Transverse colon (tissue), 4 donors: ENCODE measurements around the gene IL22RA2. TPM values are rescaled to one million over a fixed set of nuclear protein-coding genes. Genes with fewer than 3 reads are reported as not detected.

ENCODE experiments used
- DNase-seq: peaks from one replicate; pipeline ENCODE4 v3.0.0-alpha.2; 2019
- H3K27ac ChIP-seq, 4 donors: fragments of 200-600 bp; sonication (generic); 2 replicates each; pipeline ENCODE4 v1.5.1; 2016 to 2018; ENCODE audit warnings: inconsistent platforms in 4 of 4
- H3K27me3 ChIP-seq: fragments of 200-600 bp; sonication (generic); 2 replicates; pipeline ENCODE4 v1.5.1; 2017; ENCODE audit warnings: inconsistent platforms
- H3K36me3 ChIP-seq, 4 donors: fragments of 200-600 bp; sonication (generic); 2 replicates each; pipeline ENCODE4 v1.5.1; 2017 to 2019; ENCODE audit warnings: inconsistent platforms in 4 of 4
- H3K4me1 ChIP-seq, 4 donors: fragments of 200-600 bp; sonication (generic); 2 replicates each; pipeline ENCODE4 v1.5.1; 2017 to 2020; ENCODE audit warnings: inconsistent platforms in 4 of 4
- H3K4me3 ChIP-seq, 4 donors: fragments of 200-600 bp; sonication (generic); 1 replicate in 1 of 4; 2 replicates in 3 of 4; pipeline versions ENCODE4 v1.5.1 to v1.6.1; 2017 to 2019; ENCODE audit warnings: inconsistent platforms in 4 of 4
- H3K9me3 ChIP-seq, 2 donors: fragments of 200-600 bp; sonication (generic); 2 replicates each; pipeline ENCODE4 v1.5.1; 2017 to 2019; ENCODE audit warnings: inconsistent platforms in 2 of 2
- CTCF ChIP-seq, 5 experiments: fragments of 200-600 bp in 3 of 5; fragments of 450-650 bp in 2 of 5; sonication (generic) in 3 of 5; IDR thresholded peaks; 1 replicate in 2 of 5; 2 replicates in 3 of 5; pipeline ENCODE4 v1.5.1; 2016 to 2017; ENCODE audit warnings: antibody characterized with exemption in 5 of 5, inconsistent platforms in 3 of 5, mild to moderate bottlenecking in 2 of 5, moderate library complexity in 1 of 5
- EP300 ChIP-seq: sonication (generic); formaldehyde crosslinking; IDR thresholded peaks from one replicate; pipeline ENCODE4 v1.6.1; 2017; ENCODE audit warnings: antibody characterized with exemption, low read depth
- POLR2A ChIP-seq: fragments of 450-650 bp; IDR thresholded peaks from one replicate; pipeline ENCODE4 v1.6.1; 2016; ENCODE audit warnings: antibody characterized with exemption, mild to moderate bottlenecking, moderate library complexity
- POLR2AphosphoS5 ChIP-seq, 3 donors: sonication (generic); formaldehyde crosslinking; IDR thresholded peaks; one replicate each; pipeline ENCODE4 v1.6.1; 2016; ENCODE audit warnings: antibody characterized with exemption in 3 of 3
- WGBS, 2 donors: methylation state at CpG; one replicate each; pipeline ENCODE4 v1.1.5; 2018; ENCODE audit warnings: low coverage in 1 of 2; 5-methylcytosine and 5-hydroxymethylcytosine counted together
- in situ Hi-C, 4 donors: fragments of 200-750 bp; cut with MboI; loops; one replicate each; pipeline versions ENCODE4 v1.15.0 to v1.15.1; 2017; ENCODE audit warnings: low sequenced_read_pairs in 3 of 4, low pct_ligation_motif_present in 1 of 4, low pct_unique_long_range_greater_than_20kb in 1 of 4
- intact Hi-C: fragments of 100-400 bp; cut with DNase I; formaldehyde crosslinking; loops from one replicate; pipeline ENCODE4 v1.15.1; 2023; ENCODE audit warnings: low total_unique reads
- total RNA-seq, 4 donors: library from RNA; depleted of rRNA; stranded (reverse); fragments of >200 nt; gene quantifications; one replicate each; pipeline ENCODE4 v1.1.0, GENCODE V29; 2016

IL22RA2 gene
- total RNA-seq, 4 donors from 2014 or later, result 0.16 TPM; not detected in 3

GRCh38 chr6:137099689-137100403 is 73.6 kb downstream of the IL22RA2 start:
- H3K27me3 ChIP-seq, result no peaks in the 10 kb centered on the region
- H3K4me3 ChIP-seq, result no peak overlapping the region
- H3K9me3 ChIP-seq, result no peaks in the 10 kb centered on the region
- no peaks in the 10 kb centered on the region for H3K4me1 ChIP-seq
- intact Hi-C loops (loop anchor here (10.0 kb wide), 1 partner anchor 215 kb away; no protein-coding TSS in a partner anchor), in situ Hi-C loops (loop anchor here (10.0 to 25.0 kb wide), 4 partner anchors 212 to 537 kb away; no protein-coding TSS in a partner anchor)
- no peak overlapping the region for H3K27ac ChIP-seq
- WGBS, 2 donors, result 65 to 71% methylated on average over 8 of the region's 8 CpGs
- DNase-seq, result no peak
- no peaks in the 10 kb centered on the region for H3K36me3 ChIP-seq
- no peak for TF ChIP-seq EP300
- TF ChIP-seq POLR2A, result no peak
- no peak for TF ChIP-seq CTCF (IDR thresholded peaks at IDR 0.05)
- TF ChIP-seq POLR2AphosphoS5 (IDR thresholded peaks at IDR 0.05), result no peak

- intact Hi-C loops (loop anchor here (10.0 kb wide), 1 partner anchor 217 kb away; no protein-coding TSS in a partner anchor), in situ Hi-C loops (loop anchor here in 3 of 4 donors (10.0 to 25.0 kb wide), 4 partner anchors 215 to 540 kb away; no protein-coding TSS in a partner anchor)
- DNase-seq, result no peak
- Histone ChIP-seq H3K4me3 (no peak overlapping the region), H3K36me3 (no peaks in the 10 kb centered on the region), H3K4me1 (peaks cover 0 to 18% (median 4%) of the 10 kb centered on the region in 4 donors), H3K27me3 (no peaks in the 10 kb centered on the region), H3K9me3 (no peaks in the 10 kb centered on the region), H3K27ac (no peak overlapping the region)
- TF ChIP-seq CTCF (IDR thresholded peaks at IDR 0.05) (no peak), POLR2AphosphoS5 (IDR thresholded peaks at IDR 0.05) (no peak), EP300 (no peak), POLR2A (no peak)
- 83 to 85% methylated on average over 3 of the region's 3 CpGs for WGBS, 2 donors
Measured at GRCh38 chr6:137097526-137097925, 75.9 kb downstream of the IL22RA2 start.

- H3K4me3 ChIP-seq, result no peak overlapping the region
- no peaks in the 10 kb centered on the region for H3K36me3 ChIP-seq
- H3K27me3 ChIP-seq, result no peaks in the 10 kb centered on the region
- H3K9me3 ChIP-seq, result no peaks in the 10 kb centered on the region
- in situ Hi-C loops, result loop anchor here in 3 of 4 donors (10.0 to 25.0 kb wide), 4 partner anchors 215 to 540 kb away; no protein-coding TSS in a partner anchor
- intact Hi-C loops, result loop anchor here (10.0 kb wide), 1 partner anchor 218 kb away; no protein-coding TSS in a partner anchor
- H3K4me1 ChIP-seq, result peaks cover 0 to 23% (median 6%) of the 10 kb centered on the region in 4 donors
- DNase-seq, result no peak
- H3K27ac ChIP-seq, result no peak overlapping the region
- no peak for TF ChIP-seq CTCF (IDR thresholded peaks at IDR 0.05)
- TF ChIP-seq EP300, result no peak
- TF ChIP-seq POLR2AphosphoS5 (IDR thresholded peaks at IDR 0.05), result no peak
- no peak for TF ChIP-seq POLR2A
Measured at GRCh38 chr6:137097057-137097456, 76.4 kb downstream of the IL22RA2 start.

- in situ Hi-C loops, result loop anchor here in 3 of 4 donors (10.0 to 25.0 kb wide), 4 partner anchors 217 to 542 kb away; no protein-coding TSS in a partner anchor
Measured at GRCh38 chr6:137095651-137096238, 77.7 kb downstream of the IL22RA2 start.

More at GRCh38 chr6:137095651-137096238, 77.7 kb downstream of the IL22RA2 start:
- no peak for DNase-seq
- no peaks in the 10 kb centered on the region for H3K36me3 ChIP-seq
- no peak for TF ChIP-seq CTCF (IDR thresholded peaks at IDR 0.05)
- TF ChIP-seq POLR2A, result no peak
- no peak for TF ChIP-seq EP300
- no peak for TF ChIP-seq POLR2AphosphoS5 (IDR thresholded peaks at IDR 0.05)
- intact Hi-C loops, result loop anchor here (10.0 kb wide), 1 partner anchor 219 kb away; no protein-coding TSS in a partner anchor
- H3K27me3 ChIP-seq, result no peaks in the 10 kb centered on the region
- H3K4me3 ChIP-seq, result no peak overlapping the region
- H3K4me1 ChIP-seq, result peaks cover 0 to 27% (median 8%) of the 10 kb centered on the region in 4 donors
- H3K9me3 ChIP-seq, result no peaks in the 10 kb centered on the region
- no peak overlapping the region for H3K27ac ChIP-seq
